Lower leg skin (tissue), 4 donors: Measurements from ENCODE around the gene SNX15. TPM values are rescaled to one million over a fixed set of nuclear protein-coding genes. Genes with fewer than 3 reads are reported as not detected.

Source experiments
- DNase-seq, 2 donors: peaks; one replicate each; pipeline ENCODE4 v3.0.0-alpha.2; 2019; ENCODE audit warnings: low spot score in 2 of 2
- H3K4me3 ChIP-seq: fragments of 200-600 bp; sonication (generic); 2 replicates; pipeline ENCODE4 v1.5.1; 2017; ENCODE audit warnings: mild to moderate bottlenecking, low read depth; ENCODE audit not compliant: poor library complexity, severe bottlenecking
- POLR2A ChIP-seq, 2 donors: fragments of 450-650 bp; IDR thresholded peaks; one replicate each; pipeline ENCODE4 v1.6.1; 2016 to 2017; ENCODE audit warnings: antibody characterized with exemption in 2 of 2, mild to moderate bottlenecking in 1 of 2, moderate library complexity in 1 of 2
- WGBS, 2 donors: methylation state at CpG; one replicate each; pipeline ENCODE4 v1.1.5; 2018; 5-methylcytosine and 5-hydroxymethylcytosine counted together
- intact Hi-C: fragments of 100-400 bp; cut with DNase I; formaldehyde crosslinking; loops from one replicate; pipeline ENCODE4 v1.15.0; 2023; ENCODE audit warnings: low total_unique reads
- total RNA-seq, 4 donors: library from RNA; depleted of rRNA; stranded (reverse); fragments of >200 nt; gene quantifications; one replicate each; pipeline ENCODE4 v1.1.0, GENCODE V29; 2016
- TF ChIP-seq, protein P1 (sequence below), 3 donors: fragments of 450-650 bp; IDR thresholded peaks; one replicate each; pipeline ENCODE4 v1.5.1; 2016; ENCODE audit warnings: antibody characterized with exemption in 3 of 3, mild to moderate bottlenecking in 3 of 3, moderate library complexity in 2 of 3

The SNX15 gene
- total RNA-seq, 4 donors from 2014 or later = 16.9 to 48.0 (median 22.7) TPM

DNA sequence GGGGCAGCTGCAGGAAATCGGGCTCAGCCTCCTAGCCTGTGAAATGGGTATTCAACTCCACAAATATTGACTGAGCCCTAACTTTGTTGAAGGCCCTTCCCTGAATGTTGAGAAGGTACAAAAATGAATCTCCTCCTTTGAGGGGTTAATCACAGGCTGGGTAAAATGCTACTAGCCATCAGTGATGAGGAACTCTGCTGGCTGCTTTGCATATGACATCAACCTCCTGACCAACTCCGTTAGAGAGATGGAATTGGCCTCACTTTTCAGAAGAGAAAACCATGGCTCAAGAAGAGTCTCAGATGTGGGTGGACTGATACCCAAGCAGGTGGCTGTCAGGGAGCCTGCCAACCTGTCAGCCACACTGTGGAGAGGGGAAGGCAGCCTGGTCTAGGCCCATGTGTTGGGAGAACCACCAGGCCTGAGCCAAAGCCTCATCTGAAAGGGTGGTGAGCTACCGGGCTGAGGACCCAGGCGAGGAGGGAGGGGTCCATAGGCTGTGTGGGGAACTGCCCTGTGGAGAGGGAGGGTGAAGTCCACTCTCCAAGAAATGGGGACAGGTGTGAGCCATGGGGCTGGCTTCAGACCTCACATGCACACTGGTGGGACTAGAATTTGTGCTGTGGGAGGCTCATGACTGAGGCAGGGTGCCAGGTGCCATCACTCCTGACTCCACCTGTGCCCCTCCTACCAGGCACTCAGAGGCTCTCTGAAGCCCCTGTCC is 44.8 kb downstream of the SNX15 start:
- intact Hi-C loops = no loop called here
- 53 to 84% methylated on average over 4 of the region's 4 CpGs for WGBS, 2 donors
- TF ChIP-seq, protein P1, sequence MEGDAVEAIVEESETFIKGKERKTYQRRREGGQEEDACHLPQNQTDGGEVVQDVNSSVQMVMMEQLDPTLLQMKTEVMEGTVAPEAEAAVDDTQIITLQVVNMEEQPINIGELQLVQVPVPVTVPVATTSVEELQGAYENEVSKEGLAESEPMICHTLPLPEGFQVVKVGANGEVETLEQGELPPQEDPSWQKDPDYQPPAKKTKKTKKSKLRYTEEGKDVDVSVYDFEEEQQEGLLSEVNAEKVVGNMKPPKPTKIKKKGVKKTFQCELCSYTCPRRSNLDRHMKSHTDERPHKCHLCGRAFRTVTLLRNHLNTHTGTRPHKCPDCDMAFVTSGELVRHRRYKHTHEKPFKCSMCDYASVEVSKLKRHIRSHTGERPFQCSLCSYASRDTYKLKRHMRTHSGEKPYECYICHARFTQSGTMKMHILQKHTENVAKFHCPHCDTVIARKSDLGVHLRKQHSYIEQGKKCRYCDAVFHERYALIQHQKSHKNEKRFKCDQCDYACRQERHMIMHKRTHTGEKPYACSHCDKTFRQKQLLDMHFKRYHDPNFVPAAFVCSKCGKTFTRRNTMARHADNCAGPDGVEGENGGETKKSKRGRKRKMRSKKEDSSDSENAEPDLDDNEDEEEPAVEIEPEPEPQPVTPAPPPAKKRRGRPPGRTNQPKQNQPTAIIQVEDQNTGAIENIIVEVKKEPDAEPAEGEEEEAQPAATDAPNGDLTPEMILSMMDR (IDR thresholded peaks at IDR 0.05) = no peak
- TF ChIP-seq POLR2A (IDR thresholded peaks at IDR 0.05) = no peak
- no peak overlapping the region for H3K4me3 ChIP-seq
- DNase-seq = no peak

DNA sequence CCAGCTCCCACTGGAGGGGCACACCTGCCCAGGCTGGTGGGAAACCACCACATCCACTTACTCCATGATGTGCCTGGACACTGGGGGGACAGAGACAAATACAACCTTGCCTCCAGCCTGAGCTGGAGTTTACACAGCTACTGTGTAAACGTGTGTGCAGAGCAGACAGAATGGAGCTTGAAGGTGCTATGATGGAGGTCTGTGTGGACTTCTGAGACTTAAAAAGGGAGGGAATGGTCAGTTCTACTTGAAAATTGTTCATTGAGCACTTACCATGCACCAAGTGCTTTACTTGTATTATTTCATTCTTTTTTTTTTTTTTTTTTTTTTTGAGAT is 45.4 kb downstream of the SNX15 start:
- no peak overlapping the region for H3K4me3 ChIP-seq
- TF ChIP-seq, protein P1 (IDR thresholded peaks at IDR 0.05) = no peak
- no peak for TF ChIP-seq POLR2A (IDR thresholded peaks at IDR 0.05)
- intact Hi-C loops = no loop called here
- WGBS, 2 donors = 55 to 62% methylated on average over 1 of the region's 1 CpG
- no peak for DNase-seq

DNA sequence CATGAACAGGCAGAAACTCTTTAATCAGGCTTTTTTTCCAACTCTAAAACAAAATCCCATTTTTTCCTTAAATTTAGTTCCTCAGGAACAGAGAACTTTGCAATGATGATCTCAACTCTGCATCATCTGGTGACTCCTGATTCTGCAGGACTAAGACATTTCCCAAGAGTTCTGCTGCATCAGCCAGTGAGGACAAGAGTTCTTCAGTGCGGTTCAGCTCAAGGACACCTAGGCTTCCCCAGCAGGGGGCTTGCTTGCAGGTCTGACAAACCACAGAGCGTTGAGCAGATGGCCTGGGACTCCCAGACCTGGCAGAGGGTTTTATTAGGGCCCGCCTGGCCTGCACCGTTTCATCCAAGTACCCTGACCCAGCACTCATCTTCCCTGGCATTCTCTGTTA is 50.2 kb downstream of the SNX15 start:
- 76 to 77% methylated on average over 4 of the region's 4 CpGs for WGBS, 2 donors
- intact Hi-C loops = no loop called here
- TF ChIP-seq, protein P1 (IDR thresholded peaks at IDR 0.05) = no peak
- TF ChIP-seq POLR2A (IDR thresholded peaks at IDR 0.05) = no peak
- H3K4me3 ChIP-seq = no peak overlapping the region
- DNase-seq = no peak

DNA sequence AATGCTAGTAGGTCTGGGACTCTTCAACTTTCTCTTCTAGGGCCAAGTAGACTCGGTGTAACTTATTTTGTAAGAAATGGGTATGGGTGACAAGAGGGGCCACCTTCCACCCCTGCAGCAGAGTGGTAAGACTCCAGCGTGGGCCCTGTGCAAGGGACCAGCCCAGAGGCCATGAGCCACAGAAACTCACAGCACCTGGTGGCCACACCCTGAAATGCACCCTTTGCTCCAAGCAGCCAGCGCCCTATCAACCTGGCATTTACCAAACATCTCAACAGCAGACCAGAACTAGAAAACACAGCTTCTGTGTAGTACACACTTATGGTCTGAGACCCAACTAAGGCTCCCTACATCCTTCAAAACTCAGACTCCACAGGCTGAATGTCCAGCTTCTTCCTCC is 50.9 kb downstream of the SNX15 start:
- 57 to 64% methylated on average over 3 of the region's 3 CpGs for WGBS, 2 donors
- intact Hi-C loops = no loop called here
- DNase-seq = no peak
- no peak overlapping the region for H3K4me3 ChIP-seq
- TF ChIP-seq, protein P1 (IDR thresholded peaks at IDR 0.05) = no peak
- TF ChIP-seq POLR2A (IDR thresholded peaks at IDR 0.05) = no peak

DNA sequence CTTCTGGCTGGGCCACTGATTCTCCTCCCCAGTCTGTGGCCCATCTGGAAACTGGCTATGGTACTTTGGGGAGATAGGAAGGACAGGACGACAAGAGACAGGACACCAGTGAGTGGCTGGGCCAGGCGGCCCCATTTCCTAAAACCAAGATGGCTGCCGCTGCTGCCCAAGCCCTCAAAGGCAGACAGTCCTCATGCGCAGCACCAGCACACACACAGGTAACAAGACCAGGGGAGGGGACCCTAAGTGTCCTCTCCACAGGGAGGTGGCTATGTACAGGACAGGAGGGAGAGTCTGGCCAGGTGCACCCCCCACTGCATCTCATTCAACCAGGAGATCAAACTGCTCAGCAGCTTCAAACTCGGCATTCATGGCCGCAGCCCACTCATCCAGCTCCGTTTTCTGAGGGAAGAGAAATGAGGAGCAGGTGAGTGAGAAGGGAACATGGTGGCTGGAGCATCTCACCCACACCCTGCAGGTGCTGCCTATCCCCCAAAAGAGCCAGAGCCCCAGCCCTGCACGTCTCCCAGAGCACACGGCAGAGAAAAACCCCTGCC is 51.6 kb downstream of the SNX15 start:
- no peak for DNase-seq
- H3K4me3 ChIP-seq = no peak overlapping the region
- TF ChIP-seq, protein P1 (IDR thresholded peaks at IDR 0.05) = no peak
- no peak for TF ChIP-seq POLR2A (IDR thresholded peaks at IDR 0.05)
- WGBS, 2 donors = 88 to 89% methylated on average over 8 to 9 of the region's 9 CpGs
- intact Hi-C loops = no loop called here
